Mesenchymal stem cell (in vitro differentiated cells and primary cell): ENCODE results near the gene EMX1.

Experiments used
- DNase-seq: peaks from one replicate; pipeline ENCODE4 v3.0.0-alpha.2; 2013
- H2AFZ ChIP-seq: one replicate; pipeline ENCODE4 v1.6.1; 2013; ENCODE audit warnings: low read depth, mild to moderate bottlenecking, control low read depth, inconsistent platforms, low read length, moderate library complexity
- H2AK5ac ChIP-seq: 2 replicates; pipeline ENCODE4 v1.6.1; 2013; ENCODE audit warnings: low read length, moderate library complexity, mild to moderate bottlenecking, inconsistent platforms; ENCODE audit not compliant: severe bottlenecking
- H2BK120ac ChIP-seq: one replicate; pipeline ENCODE4 v1.6.1; 2013; ENCODE audit warnings: low read depth, mild to moderate bottlenecking, inconsistent platforms, low read length, moderate library complexity
- H2BK12ac ChIP-seq, 2 experiments: one replicate each; pipeline ENCODE4 v1.6.1; 2013; ENCODE audit warnings: inconsistent platforms in 2 of 2, low read length in 2 of 2, mild to moderate bottlenecking in 2 of 2, moderate library complexity in 2 of 2, control low read depth in 1 of 2
- H2BK15ac ChIP-seq: one replicate; pipeline ENCODE4 v1.6.1; 2013; ENCODE audit warnings: mild to moderate bottlenecking, low read depth, inconsistent platforms; ENCODE audit not compliant: poor library complexity, severe bottlenecking
- H2BK5ac ChIP-seq: 2 replicates; pipeline ENCODE4 v1.6.1; 2013; ENCODE audit warnings: low read depth, mild to moderate bottlenecking, low read length, control low read depth, inconsistent platforms; ENCODE audit not compliant: poor library complexity, severe bottlenecking
- H3K14ac ChIP-seq, 2 experiments: one replicate each; pipeline ENCODE4 v1.6.1; 2013; ENCODE audit warnings: inconsistent platforms in 2 of 2, low read length in 2 of 2, control low read depth in 1 of 2, mild to moderate bottlenecking in 1 of 2, moderate library complexity in 1 of 2
- H3K18ac ChIP-seq, 2 experiments: one replicate each; pipeline ENCODE4 v1.6.1; 2013; ENCODE audit warnings: inconsistent platforms in 2 of 2, low read length in 2 of 2, control low read depth in 1 of 2, low read depth in 1 of 2, mild to moderate bottlenecking in 1 of 2
- H3K23ac ChIP-seq, 2 experiments: one replicate each; pipeline ENCODE4 v1.6.1; 2013; ENCODE audit warnings: inconsistent platforms in 2 of 2, low read length in 2 of 2, mild to moderate bottlenecking in 2 of 2, moderate library complexity in 2 of 2, control low read depth in 1 of 2
- H3K27ac ChIP-seq: 2 replicates; pipeline ENCODE4 v1.5.1; 2013; ENCODE audit warnings: mild to moderate bottlenecking, moderate library complexity, low read length, control low read depth, inconsistent platforms; ENCODE audit not compliant: poor library complexity, severe bottlenecking
- H3K27me3 ChIP-seq, 2 experiments: 2 replicates each; pipeline versions ENCODE4 v1.6.1 to v1.7.0; 2013; ENCODE audit warnings: low read length in 2 of 2, mild to moderate bottlenecking in 2 of 2, moderate library complexity in 2 of 2, control low read depth in 1 of 2, inconsistent platforms in 1 of 2; ENCODE audit not compliant: control insufficient read depth in 1 of 2, insufficient read depth in 1 of 2
- H3K36me3 ChIP-seq, 2 experiments: 2 replicates each; pipeline versions ENCODE4 v1.6.1 to v1.7.0; 2013; ENCODE audit warnings: low read length in 2 of 2, control low read depth in 1 of 2, inconsistent platforms in 1 of 2, low read depth in 1 of 2, mild to moderate bottlenecking in 1 of 2; ENCODE audit not compliant: insufficient read depth in 2 of 2, control insufficient read depth in 1 of 2
- H3K4ac ChIP-seq, 2 experiments: one replicate each; pipeline ENCODE4 v1.6.1; 2013; ENCODE audit warnings: inconsistent platforms in 2 of 2, low read length in 2 of 2, mild to moderate bottlenecking in 2 of 2, moderate library complexity in 2 of 2, control low read depth in 1 of 2, low read depth in 1 of 2
- H3K4me1 ChIP-seq: 2 replicates; pipeline ENCODE4 v1.6.1; 2013; ENCODE audit warnings: low read depth, low read length, control low read depth; ENCODE audit not compliant: control insufficient read depth, insufficient read depth
- H3K4me2 ChIP-seq: 2 replicates; pipeline ENCODE4 v1.6.1; 2013; ENCODE audit warnings: low read length, mild to moderate bottlenecking, inconsistent platforms; ENCODE audit not compliant: poor library complexity, severe bottlenecking
- H3K4me3 ChIP-seq, 2 experiments: 2 replicates each; pipeline versions ENCODE4 v1.5.1 to v1.7.0; 2013; ENCODE audit warnings: low read length in 2 of 2, mild to moderate bottlenecking in 2 of 2, control low read depth in 1 of 2, low read depth in 1 of 2; ENCODE audit not compliant: insufficient read depth in 1 of 2
- H3K79me1 ChIP-seq: replicated peaks from 2 replicates; pipeline ENCODE4 v1.6.1; 2013; ENCODE audit warnings: mild to moderate bottlenecking, control low read depth, low read length, inconsistent platforms; ENCODE audit not compliant: poor library complexity, severe bottlenecking
- H3K9ac ChIP-seq: 2 replicates; pipeline ENCODE4 v1.7.0; 2013; ENCODE audit warnings: mild to moderate bottlenecking, low read length, moderate library complexity
- H3K9me3 ChIP-seq: 2 replicates; pipeline ENCODE4 v1.7.0; 2013; ENCODE audit warnings: mild to moderate bottlenecking, low read length; ENCODE audit not compliant: control insufficient read depth
- H4K8ac ChIP-seq: one replicate; pipeline ENCODE4 v1.6.1; 2013; ENCODE audit warnings: inconsistent platforms, mild to moderate bottlenecking, low read length, moderate library complexity
- H4K91ac ChIP-seq: one replicate; pipeline ENCODE4 v1.6.1; 2013; ENCODE audit warnings: mild to moderate bottlenecking, low read length, inconsistent platforms
- WGBS: methylation state at CpG from one replicate; pipeline ENCODE4 v1.1.7; 2013; ENCODE audit warnings: mixed read lengths; 5-methylcytosine and 5-hydroxymethylcytosine counted together

The EMX1 gene

DNA sequence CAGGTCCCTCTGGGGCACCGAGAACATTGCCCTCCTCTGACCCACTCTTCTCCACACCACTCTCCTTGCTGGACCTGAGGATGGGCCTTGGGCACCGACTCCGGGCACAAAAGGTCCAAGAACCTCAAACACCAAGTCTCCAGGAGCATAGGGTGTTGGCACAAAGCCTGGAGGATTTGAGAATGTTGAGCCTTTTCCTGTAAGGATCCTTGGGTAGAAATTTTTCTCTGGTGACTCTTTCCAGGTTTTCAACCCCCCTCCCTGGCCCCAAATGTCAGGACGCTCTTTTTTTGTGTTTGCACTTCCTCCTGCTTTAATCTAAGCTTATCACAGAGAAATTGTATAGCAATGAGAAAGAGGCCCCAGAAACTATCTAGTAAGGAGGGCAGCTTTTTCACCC, 20.9 kb upstream of the EMX1 start:
- no peaks in the 10 kb centered on the region for H3K79me1 ChIP-seq
- H2AK5ac ChIP-seq = no peak overlapping the region
- no peak overlapping the region for H3K9ac ChIP-seq
- no peak overlapping the region for H3K18ac ChIP-seq
- H3K14ac ChIP-seq = no peak overlapping the region
- no peak overlapping the region for H4K8ac ChIP-seq
- H2BK12ac ChIP-seq = no peak overlapping the region
- H3K4me1 ChIP-seq = peaks cover 13% of the 10 kb centered on the region
- WGBS = 86% methylated on average over 1 of the region's 4 CpGs
- no peak overlapping the region for H3K27ac ChIP-seq
- H3K36me3 ChIP-seq = peaks cover 9 to 11% of the 10 kb centered on the region in 2 experiments
- no peak overlapping the region for H2BK15ac ChIP-seq
- H2BK120ac ChIP-seq = no peak overlapping the region
- no peak for DNase-seq
- no peak overlapping the region for H3K23ac ChIP-seq
- no peak overlapping the region for H2BK5ac ChIP-seq
- no peak overlapping the region for H4K91ac ChIP-seq
- no peak overlapping the region for H2AFZ ChIP-seq
- no peak overlapping the region for H3K4ac ChIP-seq
- H3K4me2 ChIP-seq = no peak overlapping the region
- peaks cover 65 to 68% of the 10 kb centered on the region in 2 experiments for H3K27me3 ChIP-seq
- no peak overlapping the region for H3K4me3 ChIP-seq
- no peaks in the 10 kb centered on the region for H3K9me3 ChIP-seq

DNA sequence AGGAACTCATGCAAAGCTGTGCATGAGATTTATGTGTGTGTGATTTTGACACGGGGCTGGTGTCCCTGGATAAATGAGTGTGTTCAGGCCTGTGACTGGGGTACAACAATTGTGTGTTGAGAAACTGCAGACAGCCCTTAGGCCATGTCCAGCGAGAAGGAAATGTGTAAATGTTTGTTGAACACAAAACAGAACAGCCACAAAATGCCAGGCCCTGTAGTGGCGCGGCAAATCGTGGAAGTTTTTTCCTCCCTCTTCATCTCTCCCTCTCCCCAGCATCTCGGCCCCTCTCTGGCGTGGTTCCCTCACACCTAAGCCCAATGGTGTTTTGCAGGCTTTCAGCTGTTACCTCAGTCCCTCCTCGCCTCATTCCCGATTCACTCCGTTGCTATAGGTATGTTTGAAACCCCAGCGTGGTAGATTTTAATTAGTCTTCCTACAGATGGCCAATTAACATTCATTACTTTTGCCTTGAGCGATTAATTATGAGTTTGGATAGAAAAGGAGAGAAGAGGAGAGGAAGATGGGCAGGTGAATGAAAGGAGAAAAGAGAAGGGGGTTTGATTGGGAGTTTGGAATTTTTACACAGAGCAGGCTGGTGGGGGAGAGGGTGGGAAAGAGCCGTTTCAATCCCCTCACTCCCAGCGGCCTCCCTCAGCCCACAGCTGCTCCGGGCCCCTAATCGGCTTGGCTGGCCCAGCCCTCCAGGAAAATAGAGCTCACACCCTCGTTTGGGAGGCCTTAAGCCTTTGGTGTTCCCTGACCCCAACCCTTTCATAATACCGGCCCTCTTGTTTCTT, 19.3 kb upstream of the EMX1 start:
- H3K27me3 ChIP-seq = peaks cover 76 to 84% of the 10 kb centered on the region in 2 experiments
- H3K14ac ChIP-seq = no peak overlapping the region
- H2BK15ac ChIP-seq = no peak overlapping the region
- H2AFZ ChIP-seq = no peak overlapping the region
- no peaks in the 10 kb centered on the region for H3K36me3 ChIP-seq
- H3K23ac ChIP-seq = no peak overlapping the region
- no peak overlapping the region for H3K27ac ChIP-seq
- H4K91ac ChIP-seq = no peak overlapping the region
- no peaks in the 10 kb centered on the region for H3K79me1 ChIP-seq
- H3K18ac ChIP-seq = no peak overlapping the region
- H2BK5ac ChIP-seq = no peak overlapping the region
- H4K8ac ChIP-seq = no peak overlapping the region
- H3K4me2 ChIP-seq = no peak overlapping the region
- no peak overlapping the region for H3K4me3 ChIP-seq
- WGBS = 60% methylated on average over 15 of the region's 18 CpGs
- H2BK12ac ChIP-seq = no peak overlapping the region
- no peak overlapping the region for H2BK120ac ChIP-seq
- H3K4me1 ChIP-seq = peaks cover 13% of the 10 kb centered on the region
- H2AK5ac ChIP-seq = no peak overlapping the region
- no peaks in the 10 kb centered on the region for H3K9me3 ChIP-seq
- no peak for DNase-seq
- no peak overlapping the region for H3K9ac ChIP-seq
- no peak overlapping the region for H3K4ac ChIP-seq

DNA sequence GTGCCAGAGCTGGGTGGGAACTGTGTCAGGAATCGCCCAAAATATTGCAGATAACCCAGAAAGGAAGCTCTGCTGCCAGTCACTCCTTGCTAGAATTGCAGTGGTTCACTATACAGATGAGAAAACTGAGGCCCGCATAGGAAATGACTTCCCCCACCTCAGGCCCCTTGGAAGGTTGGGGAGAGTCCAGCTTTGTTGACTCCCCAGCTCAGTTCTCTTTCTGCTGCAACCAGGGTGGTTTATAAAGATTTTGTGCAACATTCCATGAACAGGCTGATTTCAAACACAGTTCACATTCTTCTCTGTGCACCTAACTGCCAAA, 18.8 kb upstream of the EMX1 start:
- Histone ChIP-seq H3K18ac (no peak overlapping the region), H4K91ac (no peak overlapping the region), H2AK5ac (no peak overlapping the region), H4K8ac (no peak overlapping the region), H3K36me3 (no peaks in the 10 kb centered on the region), H2AFZ (no peak overlapping the region), H3K4me2 (no peak overlapping the region), H3K9ac (no peak overlapping the region), H3K9me3 (no peaks in the 10 kb centered on the region), H3K27me3 (peaks cover 81 to 89% of the 10 kb centered on the region in 2 experiments), H2BK120ac (no peak overlapping the region), H3K79me1 (no peaks in the 10 kb centered on the region), H2BK12ac (no peak overlapping the region), H3K14ac (no peak overlapping the region), H3K27ac (no peak overlapping the region), H2BK15ac (no peak overlapping the region), H3K4me3 (no peak overlapping the region), H3K4ac (no peak overlapping the region), H3K23ac (no peak overlapping the region), H3K4me1 (peaks cover 13% of the 10 kb centered on the region), H2BK5ac (no peak overlapping the region)
- 79% methylated on average over 2 of the region's 2 CpGs for WGBS
- DNase-seq = no peak

DNA sequence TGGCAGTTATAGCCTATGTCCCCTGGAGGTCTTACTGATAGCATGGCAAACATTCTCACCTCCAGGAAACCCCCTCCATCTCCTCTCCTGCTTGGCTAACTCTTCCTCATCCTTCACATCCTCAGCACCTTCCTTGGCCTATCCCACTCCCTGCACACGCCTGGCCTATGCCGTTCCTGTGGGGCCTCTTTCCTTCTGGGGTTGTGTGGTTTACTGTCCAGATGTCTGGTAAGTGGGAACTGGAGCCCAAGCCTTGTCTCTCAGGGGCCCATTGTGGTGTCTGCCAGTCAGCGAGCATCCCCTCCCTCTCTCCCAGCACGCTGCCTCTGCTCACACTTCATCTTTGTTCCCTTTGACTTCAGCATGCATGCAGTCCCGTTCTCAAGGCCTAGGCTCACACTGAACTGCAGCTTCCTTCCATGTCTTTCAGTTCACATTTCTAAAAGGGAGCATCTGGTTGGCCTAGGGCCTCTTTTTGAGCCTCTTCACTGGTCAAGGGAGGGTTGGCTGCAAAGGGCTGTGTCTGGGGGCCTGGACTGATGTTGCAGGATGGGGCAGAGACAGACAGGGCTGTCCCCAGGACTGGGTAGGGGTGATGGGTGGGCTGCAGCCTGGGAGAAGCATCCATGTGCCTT, 17.0 kb upstream of the EMX1 start:
- no peak overlapping the region for H2AK5ac ChIP-seq
- H2BK12ac ChIP-seq = no peak overlapping the region
- peaks cover 70 to 92% of the 10 kb centered on the region in 2 experiments for H3K27me3 ChIP-seq
- peaks cover 2% of the 10 kb centered on the region for H3K4me1 ChIP-seq
- no peak overlapping the region for H3K4me3 ChIP-seq
- H3K18ac ChIP-seq = no peak overlapping the region
- no peak overlapping the region for H2BK120ac ChIP-seq
- H3K36me3 ChIP-seq = no peaks in the 10 kb centered on the region
- no peak overlapping the region for H4K8ac ChIP-seq
- H3K27ac ChIP-seq = no peak overlapping the region
- H3K79me1 ChIP-seq = no peaks in the 10 kb centered on the region
- no peak overlapping the region for H2BK5ac ChIP-seq
- no peak overlapping the region for H3K4me2 ChIP-seq
- no peak overlapping the region for H3K23ac ChIP-seq
- no peak overlapping the region for H3K9ac ChIP-seq
- H2BK15ac ChIP-seq = no peak overlapping the region
- WGBS = 73% methylated on average over 3 of the region's 5 CpGs
- H3K14ac ChIP-seq = no peak overlapping the region
- H4K91ac ChIP-seq = no peak overlapping the region
- H3K9me3 ChIP-seq = no peaks in the 10 kb centered on the region
- DNase-seq = no peak
- H3K4ac ChIP-seq = no peak overlapping the region
- no peak overlapping the region for H2AFZ ChIP-seq
